Activated naive CD8-positive, alpha-beta T cell treated with anti-CD3 and anti-CD28 coated beads, Interleukin-2, amount 50 U/mL, for 24 hours (primary cell): ENCODE data around the gene DUSP16.
"Not testable (repeated sequence)": the region's sequence is repeated elsewhere in the genome, so short reads cannot be mapped to it uniquely, and the experiment has no call there.

Experiments used
- ATAC-seq: fragments of 150-1000 bp; cut with Tn5 transposase; one replicate; pipeline ENCODE4 v1.10.0; 2021
- DNase-seq: peaks from one replicate; pipeline ENCODE4 v3.0.0; 2021
- H3K27ac Mint-ChIP-seq: one replicate; pipeline ENCODE4 v1.8.0; 2021; ENCODE audit warnings: mild to moderate bottlenecking, mixed read lengths
- H3K27me3 Mint-ChIP-seq: one replicate; pipeline ENCODE4 v1.8.0; 2021; ENCODE audit warnings: mixed read lengths
- H3K36me3 Mint-ChIP-seq: one replicate; pipeline ENCODE4 v1.8.0; 2021; ENCODE audit warnings: low read depth, mixed read lengths
- H3K4me1 Mint-ChIP-seq: one replicate; pipeline ENCODE4 v1.8.0; 2021; ENCODE audit warnings: mixed read lengths
- H3K4me3 Mint-ChIP-seq: one replicate; pipeline ENCODE4 v1.8.0; 2021; ENCODE audit warnings: mild to moderate bottlenecking, moderate library complexity, mixed read lengths
- H3K9me3 Mint-ChIP-seq: one replicate; pipeline ENCODE4 v1.8.0; 2021; ENCODE audit warnings: mixed read lengths

Gene DUSP16

DNA sequence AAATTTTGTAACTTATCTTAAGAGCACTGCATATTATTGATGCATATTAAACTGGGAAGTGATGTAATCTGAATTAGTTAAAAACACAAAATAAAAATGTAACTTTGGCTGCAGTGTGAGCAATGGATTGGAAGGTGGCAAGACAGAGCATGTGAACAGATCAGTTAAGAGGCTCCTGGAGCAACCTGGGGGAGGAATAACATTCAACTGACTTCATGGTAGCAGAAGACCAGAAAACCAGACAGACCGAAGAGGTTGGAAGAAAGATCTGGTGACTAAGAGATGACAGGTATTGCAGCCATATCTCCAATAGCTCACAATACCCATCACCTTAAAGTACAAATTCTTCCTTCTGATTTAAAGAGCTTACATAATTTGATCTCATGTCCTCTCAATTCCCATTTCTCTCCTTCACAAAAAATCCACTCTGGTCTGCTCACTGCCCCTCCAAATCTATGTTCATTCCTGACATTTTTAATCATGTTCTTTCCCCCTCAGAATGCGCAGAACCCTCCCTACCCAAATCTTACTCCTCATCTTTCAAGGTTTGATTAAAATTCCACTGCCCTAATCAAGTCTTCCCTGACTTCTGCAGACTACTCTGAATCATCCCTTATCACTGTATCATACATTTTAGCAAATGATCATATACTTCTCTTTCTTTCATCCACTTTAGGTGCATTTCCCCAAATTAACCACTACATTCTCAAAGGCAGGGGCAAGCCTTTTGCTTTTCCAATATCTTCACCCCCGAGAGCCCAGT lies 51.5 kb downstream of the DUSP16 start:
- Mint-ChIP-seq H3K27ac (no peak overlapping the region), H3K4me1 (peaks cover 45% of the 10 kb centered on the region), H3K27me3 (no peaks in the 10 kb centered on the region), H3K36me3 (peaks cover 21% of the 10 kb centered on the region), H3K9me3 (no peaks in the 10 kb centered on the region), H3K4me3 (no peak overlapping the region)
- ATAC-seq (no peak), DNase-seq (no peak)

GRCh38 chr12:12510551-12510950 lies 52.1 kb downstream of the DUSP16 start:
- no peak for DNase-seq
- peaks cover 21% of the 10 kb centered on the region for H3K36me3 Mint-ChIP-seq
- H3K9me3 Mint-ChIP-seq: no peaks in the 10 kb centered on the region
- H3K27ac Mint-ChIP-seq: peak overlapping the region; percentile 41
- no peaks in the 10 kb centered on the region for H3K27me3 Mint-ChIP-seq
- ATAC-seq: no peak
- H3K4me3 Mint-ChIP-seq: no peak overlapping the region
- peaks cover 51% of the 10 kb centered on the region for H3K4me1 Mint-ChIP-seq

DNA sequence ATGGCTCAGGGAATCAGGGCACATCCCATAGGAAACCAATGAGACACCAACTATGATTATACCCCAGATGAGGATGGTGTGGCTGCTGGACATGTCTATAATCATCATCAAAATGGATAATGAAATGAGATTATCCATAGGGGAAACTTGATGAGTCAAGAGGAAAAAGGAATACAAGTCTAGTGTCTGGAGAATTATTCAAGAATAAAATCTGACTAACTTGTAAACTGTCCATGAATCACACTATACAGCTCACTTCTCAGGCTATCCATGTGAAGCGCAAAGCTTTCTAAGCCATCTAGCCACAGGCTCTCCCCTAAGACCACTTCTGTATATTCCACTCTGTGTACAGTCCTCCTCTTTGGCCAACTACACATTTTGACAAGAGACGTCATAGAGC lies 52.5 kb downstream of the DUSP16 start:
- Mint-ChIP-seq H3K27ac (peak overlapping the region; percentile 41), H3K4me1 (peaks cover 55% of the 10 kb centered on the region), H3K4me3 (no peak overlapping the region), H3K36me3 (peaks cover 21% of the 10 kb centered on the region), H3K9me3 (no peaks in the 10 kb centered on the region), H3K27me3 (no peaks in the 10 kb centered on the region)
- no peak for ATAC-seq
- DNase-seq: no peak

DNA sequence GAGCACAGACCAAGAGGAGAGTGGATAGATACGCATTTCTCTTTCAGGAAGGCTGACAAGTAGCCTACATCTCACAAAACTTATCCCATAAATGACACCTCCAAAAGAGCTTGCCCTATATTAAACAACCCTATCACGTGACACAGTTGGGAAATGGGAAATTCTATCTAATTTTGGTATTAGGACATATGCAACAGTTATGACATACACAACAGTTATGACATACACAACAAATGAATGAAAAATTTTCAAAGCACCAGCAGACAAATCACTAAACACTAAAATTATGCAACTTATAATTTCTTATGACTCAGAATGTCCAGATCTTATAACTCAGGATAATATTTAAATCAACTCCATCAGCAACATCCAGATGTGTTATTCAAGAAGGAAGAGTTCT lies 54.1 kb downstream of the DUSP16 start:
- H3K27ac Mint-ChIP-seq: no peak overlapping the region

DNA sequence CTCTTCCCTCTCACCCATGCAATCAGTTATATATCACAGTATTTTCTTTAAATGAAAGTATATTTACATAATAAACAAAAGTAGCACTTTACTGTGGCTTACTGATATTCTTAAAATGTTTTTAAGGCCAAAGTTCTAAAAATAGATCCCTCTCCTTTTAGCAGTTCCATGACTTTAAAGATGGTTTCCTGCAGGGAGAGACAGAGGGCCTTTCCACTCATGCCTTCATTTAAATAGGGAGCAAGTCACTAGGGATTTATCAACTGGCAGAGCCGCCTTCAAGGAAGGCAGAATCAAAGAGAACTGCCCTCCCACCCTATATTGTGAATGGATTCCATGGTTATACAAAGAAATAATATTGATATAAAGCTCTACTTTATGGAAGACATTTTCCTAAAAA lies 55.5 kb downstream of the DUSP16 start:
- H3K4me3 Mint-ChIP-seq: no peak overlapping the region
- ATAC-seq (no peak), DNase-seq (no peak)
- H3K27ac Mint-ChIP-seq: peak overlapping the region; percentile 96
- no peaks in the 10 kb centered on the region for H3K9me3 Mint-ChIP-seq
- H3K36me3 Mint-ChIP-seq: peaks cover 25% of the 10 kb centered on the region
- H3K4me1 Mint-ChIP-seq: peaks cover 80% of the 10 kb centered on the region
- no peaks in the 10 kb centered on the region for H3K27me3 Mint-ChIP-seq

More for the DNA sequence above, 54.1 kb downstream of the DUSP16 start:
- Mint-ChIP-seq H3K4me3 (no peak overlapping the region), H3K9me3 (no peaks in the 10 kb centered on the region), H3K4me1 (peaks cover 68% of the 10 kb centered on the region), H3K27me3 (no peaks in the 10 kb centered on the region), H3K36me3 (peaks cover 17% of the 10 kb centered on the region)
- DNase-seq (no peak), ATAC-seq (no peak)

DNA sequence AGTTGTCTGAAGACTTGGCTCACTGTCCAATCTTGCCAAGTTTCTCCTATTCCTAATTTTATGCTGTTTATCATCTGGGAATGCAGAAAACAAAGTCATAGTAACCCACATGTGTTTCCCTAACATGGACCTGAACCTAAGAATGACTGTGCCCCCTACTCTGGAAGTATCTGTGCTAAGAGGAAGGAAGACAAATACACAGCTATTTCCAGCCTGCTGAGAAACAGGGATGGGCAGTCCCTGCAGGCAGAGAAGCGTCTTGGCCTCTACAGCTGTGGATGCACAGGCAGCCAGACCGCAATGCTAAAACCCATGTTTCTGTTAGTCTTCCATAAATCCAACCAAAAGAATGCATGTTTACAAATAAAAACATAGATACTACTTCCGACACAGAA lies 56.2 kb downstream of the DUSP16 start:
- H3K9me3 Mint-ChIP-seq: no peaks in the 10 kb centered on the region
- H3K4me1 Mint-ChIP-seq: peaks cover 83% of the 10 kb centered on the region
- H3K4me3 Mint-ChIP-seq: peak overlapping the region; percentile 48
- H3K36me3 Mint-ChIP-seq: peaks cover 25% of the 10 kb centered on the region
- ATAC-seq: no peak
- H3K27me3 Mint-ChIP-seq: no peaks in the 10 kb centered on the region
- no peak for DNase-seq
- H3K27ac Mint-ChIP-seq: peak overlapping the region; percentile 96

GRCh38 chr12:12505544-12506495 lies 56.8 kb downstream of the DUSP16 start:
- ATAC-seq: peak; percentile 94
- peaks cover 90% of the 10 kb centered on the region for H3K4me1 Mint-ChIP-seq

DNA sequence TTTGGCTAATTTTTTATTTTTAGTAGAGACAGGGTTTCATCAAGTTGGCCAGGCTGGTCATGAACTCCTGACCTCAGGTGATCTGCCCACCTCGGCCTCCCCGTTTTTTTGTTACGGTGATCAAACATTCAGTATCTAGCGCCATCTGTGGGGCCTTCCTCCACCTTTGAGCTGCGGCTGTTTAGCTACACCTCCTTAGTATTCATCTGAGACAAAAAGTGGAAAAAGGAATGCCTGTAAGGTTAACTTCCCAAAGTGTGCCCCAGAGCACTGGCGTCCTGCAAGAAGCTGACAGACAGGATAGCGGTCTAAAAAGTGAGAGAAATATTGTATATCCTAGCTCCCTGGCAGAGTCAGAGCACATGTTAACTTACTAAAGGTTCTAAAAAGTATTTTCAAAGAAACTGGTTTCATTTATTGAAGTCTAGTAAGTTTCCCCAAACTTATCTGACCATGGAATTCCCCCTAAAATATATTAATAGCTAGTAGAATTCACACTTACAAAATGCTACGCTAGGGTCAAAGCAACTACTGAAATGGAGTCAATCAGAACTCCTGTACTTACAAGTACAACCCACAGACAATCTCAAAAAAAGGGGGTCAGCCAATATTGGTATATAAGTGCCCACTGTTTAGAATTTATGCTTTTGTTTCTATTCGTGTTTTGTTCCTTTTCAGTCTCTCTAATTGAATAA lies 59.1 kb downstream of the DUSP16 start:
- DNase-seq (peak; percentile 48), ATAC-seq (peak; percentile 12)
- H3K4me3 Mint-ChIP-seq: peak overlapping the region; percentile 50
- no peaks in the 10 kb centered on the region for H3K27me3 Mint-ChIP-seq
- peaks cover 33% of the 10 kb centered on the region for H3K36me3 Mint-ChIP-seq
- H3K9me3 Mint-ChIP-seq: no peaks in the 10 kb centered on the region
- peaks cover 81% of the 10 kb centered on the region for H3K4me1 Mint-ChIP-seq
- peak overlapping the region; percentile 96 for H3K27ac Mint-ChIP-seq

More at GRCh38 chr12:12505544-12506495, 56.8 kb downstream of the DUSP16 start:
- Mint-ChIP-seq H3K4me3 (peak overlapping the region; percentile 54), H3K9me3 (no peaks in the 10 kb centered on the region), H3K27me3 (no peaks in the 10 kb centered on the region), H3K36me3 (peaks cover 30% of the 10 kb centered on the region), H3K27ac (peak overlapping the region; percentile 96)
- no peak for DNase-seq

DNA sequence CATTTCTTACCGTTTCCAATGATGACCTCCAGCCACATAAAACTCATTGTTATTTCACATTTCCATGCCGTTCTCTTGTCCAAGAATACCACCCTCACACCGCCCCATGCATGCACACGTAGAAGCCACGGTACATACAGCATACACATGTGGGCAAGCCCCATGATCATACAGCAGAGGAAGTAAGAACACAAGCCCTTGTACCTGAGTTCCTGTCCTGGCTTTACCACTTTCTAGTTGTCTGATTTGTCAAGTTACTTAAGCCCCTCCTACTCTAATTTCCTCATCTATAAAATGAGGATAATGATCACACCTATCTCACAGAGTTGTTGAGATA lies 59.9 kb downstream of the DUSP16 start:
- Mint-ChIP-seq H3K27me3 (no peaks in the 10 kb centered on the region), H3K36me3 (peaks cover 29% of the 10 kb centered on the region), H3K9me3 (no peaks in the 10 kb centered on the region), H3K4me3 (no peak overlapping the region), H3K4me1 (peaks cover 74% of the 10 kb centered on the region), H3K27ac (peak overlapping the region; percentile 96)
- no peak for DNase-seq
- ATAC-seq: no peak

DNA sequence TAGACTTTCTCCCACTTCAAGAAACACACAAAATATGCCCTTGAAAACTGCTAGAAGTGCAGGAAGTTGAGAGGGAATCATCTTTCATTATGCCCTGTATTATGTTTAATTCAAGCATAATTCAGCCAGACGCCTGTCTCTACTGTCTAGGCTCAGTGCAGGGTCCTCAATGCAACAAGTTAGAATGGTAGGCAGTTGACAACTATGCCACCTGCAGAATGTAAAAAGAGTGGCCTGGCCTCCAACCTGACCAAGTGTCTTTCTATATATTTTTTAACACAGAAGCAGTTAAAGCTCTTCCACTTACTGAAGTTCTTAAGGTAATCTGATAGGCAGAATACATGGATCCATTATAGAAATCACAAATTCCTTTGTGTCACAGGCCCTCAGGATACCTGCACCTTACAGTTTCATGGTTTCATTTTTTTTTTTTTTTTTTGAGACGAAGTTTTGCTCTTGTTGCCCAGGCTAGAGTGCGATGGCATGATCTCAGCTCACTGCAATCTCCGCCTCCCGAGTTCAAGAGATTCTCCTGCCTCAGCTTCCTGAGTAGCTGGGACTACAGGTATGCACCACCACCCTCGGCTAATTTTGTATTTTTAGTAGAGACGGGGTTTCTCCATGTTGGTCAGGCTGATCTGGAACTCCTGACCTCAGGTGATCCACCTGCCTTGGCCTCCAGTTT lies 60.4 kb downstream of the DUSP16 start:
- H3K27me3 Mint-ChIP-seq, DNase-seq, ATAC-seq, H3K9me3 Mint-ChIP-seq, H3K4me3 Mint-ChIP-seq: not testable (repeated sequence)
- H3K4me1 Mint-ChIP-seq: peaks cover 72% of the 10 kb centered on the region
- H3K36me3 Mint-ChIP-seq: peaks cover 31% of the 10 kb centered on the region
- peak overlapping the region; percentile 96 for H3K27ac Mint-ChIP-seq

GRCh38 chr12:12501121-12501520 lies 61.5 kb downstream of the DUSP16 start:
- peak overlapping the region; percentile 29 for H3K4me3 Mint-ChIP-seq

GRCh38 chr12:12499909-12500604 lies 62.6 kb downstream of the DUSP16 start:
- DNase-seq: no peak
- ATAC-seq: no peak
- Mint-ChIP-seq H3K4me3 (no peak overlapping the region), H3K27ac (peak overlapping the region; percentile 46), H3K27me3 (no peaks in the 10 kb centered on the region), H3K9me3 (no peaks in the 10 kb centered on the region), H3K4me1 (peaks cover 60% of the 10 kb centered on the region), H3K36me3 (peaks cover 36% of the 10 kb centered on the region)

More at GRCh38 chr12:12501121-12501520, 61.5 kb downstream of the DUSP16 start:
- Mint-ChIP-seq H3K27ac (peak overlapping the region; percentile 84), H3K4me1 (peaks cover 69% of the 10 kb centered on the region), H3K36me3 (peaks cover 33% of the 10 kb centered on the region), H3K27me3 (no peaks in the 10 kb centered on the region), H3K9me3 (no peaks in the 10 kb centered on the region)
- ATAC-seq (no peak), DNase-seq (no peak)

- Mint-ChIP-seq H3K36me3 (peaks cover 31% of the 10 kb centered on the region), H3K4me1 (peaks cover 43% of the 10 kb centered on the region), H3K27me3 (no peaks in the 10 kb centered on the region)
These were observed 64.5 kb downstream of the DUSP16 start for GRCh38 chr12:12498210-12498609.

More at GRCh38 chr12:12498210-12498609, 64.5 kb downstream of the DUSP16 start:
- ATAC-seq (no peak), DNase-seq (no peak)
- Mint-ChIP-seq H3K27ac (no peak overlapping the region), H3K4me3 (no peak overlapping the region), H3K9me3 (no peaks in the 10 kb centered on the region)
